Measurements from ENCODE around the gene OPN1MW2.
"Not testable (repeated sequence)": the region's sequence is repeated elsewhere in the genome, so short reads cannot be mapped to it uniquely, and the experiment has no call there.

Gene OPN1MW2

DNA sequence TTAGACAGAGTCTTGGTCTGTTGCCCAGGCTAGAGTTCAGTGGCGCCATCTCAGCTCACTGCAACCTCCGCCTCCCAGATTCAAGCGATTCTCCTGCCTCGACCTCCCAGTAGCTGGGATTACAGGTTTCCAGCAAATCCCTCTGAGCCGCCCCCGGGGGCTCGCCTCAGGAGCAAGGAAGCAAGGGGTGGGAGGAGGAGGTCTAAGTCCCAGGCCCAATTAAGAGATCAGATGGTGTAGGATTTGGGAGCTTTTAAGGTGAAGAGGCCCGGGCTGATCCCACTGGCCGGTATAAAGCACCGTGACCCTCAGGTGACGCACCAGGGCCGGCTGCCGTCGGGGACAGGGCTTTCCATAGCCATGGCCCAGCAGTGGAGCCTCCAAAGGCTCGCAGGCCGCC, at the start of gene OPN1MW2:
OPN1MW2 (plus strand) TSS at position 301 of the 400 bp plus-strand sequence; CDS start at position 361, 60 bp downstream.
- not testable (repeated sequence) for DNase-seq

DNA sequence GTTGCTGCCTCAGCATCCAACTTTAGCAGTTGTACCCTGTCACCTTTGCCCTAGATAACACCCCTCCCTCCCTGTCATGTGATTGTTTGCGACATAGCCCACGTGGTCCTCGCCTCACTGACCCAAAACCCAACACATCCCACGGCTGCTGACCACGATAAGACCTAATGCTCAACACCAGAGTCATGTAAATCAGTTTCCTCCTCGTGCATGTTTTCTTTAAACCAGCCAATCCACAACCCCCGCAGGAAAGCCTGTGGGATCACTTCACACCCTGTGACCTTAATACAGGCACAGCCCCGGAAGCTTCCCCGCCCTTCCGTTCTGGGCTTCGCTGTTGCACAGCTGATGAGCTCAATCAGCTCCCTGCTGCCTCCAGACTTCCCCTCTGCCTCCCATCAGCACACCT, 47.0 kb upstream of the OPN1MW2 start:
- DNase-seq, result not testable (repeated sequence)

DNA sequence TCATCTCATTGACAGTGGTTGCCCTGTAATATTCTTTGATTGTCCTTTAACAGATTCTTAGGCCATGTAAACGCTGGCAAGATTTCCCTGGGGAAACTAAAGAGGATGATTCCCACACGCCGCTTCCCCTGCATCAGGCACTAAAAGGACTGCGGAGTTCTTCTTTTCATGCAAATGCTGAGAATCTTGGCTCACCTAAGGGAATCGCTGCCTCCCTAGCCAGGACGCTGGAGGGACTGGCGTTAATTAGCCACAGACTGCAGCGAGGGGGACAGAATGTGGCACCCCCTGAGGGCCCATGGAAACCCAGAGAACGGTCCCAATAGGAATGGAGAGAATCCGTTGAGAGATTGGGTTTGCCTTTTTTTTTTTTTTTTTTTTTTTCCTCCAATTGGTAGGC, 45.2 kb upstream of the OPN1MW2 start:
- DNase-seq, result not testable (repeated sequence)

DNA sequence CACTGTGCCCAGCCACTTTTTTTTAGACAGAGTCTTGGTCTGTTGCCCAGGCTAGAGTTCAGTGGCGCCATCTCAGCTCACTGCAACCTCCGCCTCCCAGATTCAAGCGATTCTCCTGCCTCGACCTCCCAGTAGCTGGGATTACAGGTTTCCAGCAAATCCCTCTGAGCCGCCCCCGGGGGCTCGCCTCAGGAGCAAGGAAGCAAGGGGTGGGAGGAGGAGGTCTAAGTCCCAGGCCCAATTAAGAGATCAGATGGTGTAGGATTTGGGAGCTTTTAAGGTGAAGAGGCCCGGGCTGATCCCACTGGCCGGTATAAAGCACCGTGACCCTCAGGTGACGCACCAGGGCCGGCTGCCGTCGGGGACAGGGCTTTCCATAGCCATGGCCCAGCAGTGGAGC, 37.3 kb upstream of the OPN1MW2 start, which contains the start of gene OPN1MW:
OPN1MW (plus strand) TSS at position 301 of the 400 bp plus-strand sequence; CDS start at position 383, 82 bp downstream.
- DNase-seq, result not testable (repeated sequence)

DNA sequence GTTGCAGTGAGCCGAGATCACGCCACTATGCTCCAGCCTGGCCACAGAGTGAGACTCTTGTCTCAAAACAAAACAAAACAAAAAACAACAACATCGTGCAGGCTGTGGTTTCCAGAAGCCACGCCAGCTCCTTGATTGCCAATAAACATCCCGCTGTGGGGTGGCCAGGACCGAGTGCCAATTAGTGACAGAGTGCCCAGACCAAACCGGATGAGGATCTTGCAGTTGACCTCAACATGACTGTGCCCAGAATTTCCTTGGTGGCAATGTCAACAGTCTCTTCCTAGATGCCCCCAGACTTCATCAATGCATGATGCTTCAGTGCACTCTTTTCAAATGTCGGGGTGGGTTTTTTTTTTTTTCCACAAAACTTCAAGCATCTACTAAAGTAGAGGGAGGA, 35.8 kb upstream of the OPN1MW2 start:
- DNase-seq, result not testable (repeated sequence)

DNA sequence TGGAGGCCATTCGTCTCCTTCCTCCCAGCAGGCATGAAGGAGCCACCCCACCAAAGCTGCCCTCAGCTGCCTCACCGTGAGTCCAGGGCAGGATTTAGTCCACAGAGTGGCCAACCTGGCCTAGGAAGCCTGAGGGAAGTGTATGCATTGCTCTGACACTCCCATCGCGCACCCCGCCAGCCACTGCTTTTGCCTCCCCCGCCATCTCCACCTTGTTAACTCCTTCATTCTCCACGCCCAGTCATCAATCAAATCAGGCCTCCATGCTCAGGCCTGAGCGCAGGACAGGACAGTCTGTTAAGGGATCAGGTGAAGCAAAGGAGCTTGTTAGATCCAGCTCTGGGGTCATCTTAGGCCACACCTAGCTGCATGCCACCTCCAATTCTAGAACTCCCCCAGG, 26.7 kb upstream of the OPN1MW2 start:
- DNase-seq, result not testable (repeated sequence)

DNA sequence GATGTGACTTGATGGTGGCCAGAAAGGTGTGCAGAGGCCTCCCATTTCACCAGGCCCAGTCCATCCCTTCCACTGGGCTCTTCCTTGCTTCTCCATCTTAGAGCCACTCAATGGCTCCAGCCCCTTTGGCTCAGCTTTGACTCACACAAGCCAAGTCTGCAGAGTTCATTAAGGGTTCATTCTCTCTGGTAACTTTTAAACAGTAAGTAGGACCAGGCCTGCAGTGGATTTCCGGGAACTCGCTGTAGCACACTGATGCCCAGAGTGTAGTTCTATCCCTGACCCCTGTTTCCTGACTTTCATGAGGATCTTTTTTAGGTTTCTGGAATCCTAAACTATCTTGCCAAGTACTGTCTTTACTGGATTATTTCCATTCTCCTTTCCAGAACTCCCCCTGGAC, 25.2 kb upstream of the OPN1MW2 start:
- not testable (repeated sequence) for DNase-seq

DNA sequence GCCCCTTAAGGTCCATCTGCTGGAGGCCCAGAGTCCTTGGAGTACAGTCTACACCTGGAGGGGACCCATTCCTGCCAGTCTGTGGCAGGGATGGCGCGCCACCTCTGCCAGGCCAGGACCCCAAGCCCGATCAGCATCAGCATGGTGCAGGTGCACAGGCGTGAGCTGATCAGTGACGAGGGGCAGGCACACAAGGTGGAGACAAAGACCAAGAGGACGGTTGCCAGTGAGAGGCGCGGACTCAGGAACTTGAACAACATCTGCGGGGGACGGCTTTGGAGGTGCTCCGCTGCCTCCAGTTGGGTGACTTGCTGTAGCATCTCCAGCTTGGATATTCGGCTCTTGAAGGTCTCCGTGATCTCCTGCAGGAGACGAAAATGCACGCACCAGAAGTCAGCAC, 23.1 kb upstream of the OPN1MW2 start:
- not testable (repeated sequence) for DNase-seq

DNA sequence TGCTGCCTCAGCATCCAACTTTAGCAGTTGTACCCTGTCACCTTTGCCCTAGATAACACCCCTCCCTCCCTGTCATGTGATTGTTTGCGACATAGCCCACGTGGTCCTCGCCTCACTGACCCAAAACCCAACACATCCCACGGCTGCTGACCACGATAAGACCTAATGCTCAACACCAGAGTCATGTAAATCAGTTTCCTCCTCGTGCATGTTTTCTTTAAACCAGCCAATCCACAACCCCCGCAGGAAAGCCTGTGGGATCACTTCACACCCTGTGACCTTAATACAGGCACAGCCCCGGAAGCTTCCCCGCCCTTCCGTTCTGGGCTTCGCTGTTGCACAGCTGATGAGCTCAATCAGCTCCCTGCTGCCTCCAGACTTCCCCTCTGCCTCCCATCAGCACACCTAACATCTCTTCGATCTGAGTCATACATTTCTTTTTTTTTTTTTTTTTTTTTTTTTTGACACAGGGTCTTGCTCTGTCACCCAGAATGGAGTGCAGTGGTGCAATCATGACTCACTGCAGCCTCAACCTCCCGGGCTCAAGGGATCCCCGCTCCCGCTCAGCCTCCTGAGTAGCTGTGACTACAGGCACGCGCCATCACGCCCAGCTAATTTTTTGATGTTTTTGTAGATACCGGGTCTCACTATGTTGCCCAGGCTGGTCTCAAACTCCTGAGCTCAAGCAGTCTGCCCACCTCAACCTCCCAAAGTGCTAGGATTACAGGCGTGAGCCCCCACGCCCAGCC, 9.7 kb upstream of the OPN1MW2 start:
- DNase-seq, result not testable (repeated sequence)

DNA sequence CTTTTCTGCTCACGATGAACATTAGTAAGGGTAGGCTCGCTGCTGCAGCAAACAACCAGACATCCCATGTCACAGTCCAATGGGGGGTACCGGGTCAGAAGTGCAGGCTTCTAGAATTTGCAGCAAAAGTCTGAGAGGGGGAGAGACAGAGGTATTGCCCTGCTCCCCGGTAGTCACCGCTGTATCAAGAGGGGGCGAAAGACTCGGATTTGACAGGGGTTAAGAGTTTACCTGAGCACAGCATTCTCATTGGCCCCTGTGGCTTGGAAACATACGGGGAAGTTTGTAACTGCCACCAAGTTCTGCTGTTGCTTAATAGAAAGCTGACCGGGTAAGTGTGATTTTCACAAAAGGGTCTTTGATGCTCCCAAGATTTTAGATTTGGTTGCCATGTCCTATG, 8.5 kb upstream of the OPN1MW2 start:
- DNase-seq, result not testable (repeated sequence)

DNA sequence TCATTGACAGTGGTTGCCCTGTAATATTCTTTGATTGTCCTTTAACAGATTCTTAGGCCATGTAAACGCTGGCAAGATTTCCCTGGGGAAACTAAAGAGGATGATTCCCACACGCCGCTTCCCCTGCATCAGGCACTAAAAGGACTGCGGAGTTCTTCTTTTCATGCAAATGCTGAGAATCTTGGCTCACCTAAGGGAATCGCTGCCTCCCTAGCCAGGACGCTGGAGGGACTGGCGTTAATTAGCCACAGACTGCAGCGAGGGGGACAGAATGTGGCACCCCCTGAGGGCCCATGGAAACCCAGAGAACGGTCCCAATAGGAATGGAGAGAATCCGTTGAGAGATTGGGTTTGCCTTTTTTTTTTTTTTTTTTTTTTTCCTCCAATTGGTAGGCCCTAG, 8.1 kb upstream of the OPN1MW2 start:
- DNase-seq, result not testable (repeated sequence)

DNA sequence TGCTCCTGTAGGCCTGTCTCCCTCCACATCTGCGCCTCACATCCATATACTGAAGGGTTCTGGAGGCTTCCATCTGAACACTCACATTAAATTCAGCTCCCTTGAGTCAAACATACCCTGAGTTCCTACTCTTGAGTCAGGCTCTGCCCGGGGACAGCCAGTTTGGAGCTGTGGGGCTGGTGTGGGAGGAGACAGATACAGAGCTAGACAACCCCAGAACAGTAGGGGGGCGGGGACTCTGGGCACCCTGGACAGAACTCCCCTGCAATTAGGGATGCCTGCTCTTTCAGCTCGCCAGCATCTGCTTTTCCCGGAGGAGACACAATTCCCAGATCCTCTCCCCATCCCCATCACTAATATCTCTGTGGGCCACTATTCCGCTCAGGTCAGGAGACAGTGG, 5.7 kb downstream of the OPN1MW2 start:
- not testable (repeated sequence) for DNase-seq

DNA sequence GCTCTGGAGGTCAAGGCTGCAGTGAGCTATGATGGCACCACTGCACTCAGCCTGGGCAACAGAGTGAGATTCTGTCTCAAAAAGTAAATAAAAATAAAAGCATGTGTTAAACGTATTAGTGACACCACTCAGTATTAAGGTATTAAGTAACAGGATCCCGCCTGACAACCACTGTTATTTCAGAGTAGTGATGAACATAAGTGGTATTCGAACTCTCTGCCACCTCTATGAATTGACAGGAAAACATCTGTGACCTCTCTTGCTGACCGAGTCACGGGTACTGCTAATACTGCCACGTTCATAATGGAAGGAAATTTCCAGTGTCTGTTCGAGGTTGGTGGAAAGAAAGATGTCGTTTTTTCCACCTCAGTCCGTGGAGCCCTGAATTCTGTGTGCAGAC, 7.2 kb downstream of the OPN1MW2 start:
- not testable (repeated sequence) for DNase-seq

DNA sequence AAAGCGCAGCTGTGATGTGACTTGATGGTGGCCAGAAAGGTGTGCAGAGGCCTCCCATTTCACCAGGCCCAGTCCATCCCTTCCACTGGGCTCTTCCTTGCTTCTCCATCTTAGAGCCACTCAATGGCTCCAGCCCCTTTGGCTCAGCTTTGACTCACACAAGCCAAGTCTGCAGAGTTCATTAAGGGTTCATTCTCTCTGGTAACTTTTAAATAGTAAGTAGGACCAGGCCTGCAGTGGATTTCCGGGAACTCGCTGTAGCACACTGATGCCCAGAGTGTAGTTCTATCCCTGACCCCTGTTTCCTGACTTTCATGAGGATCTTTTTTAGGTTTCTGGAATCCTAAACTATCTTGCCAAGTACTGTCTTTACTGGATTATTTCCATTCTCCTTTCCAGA, 11.9 kb downstream of the OPN1MW2 start:
- DNase-seq, result not testable (repeated sequence)

DNA sequence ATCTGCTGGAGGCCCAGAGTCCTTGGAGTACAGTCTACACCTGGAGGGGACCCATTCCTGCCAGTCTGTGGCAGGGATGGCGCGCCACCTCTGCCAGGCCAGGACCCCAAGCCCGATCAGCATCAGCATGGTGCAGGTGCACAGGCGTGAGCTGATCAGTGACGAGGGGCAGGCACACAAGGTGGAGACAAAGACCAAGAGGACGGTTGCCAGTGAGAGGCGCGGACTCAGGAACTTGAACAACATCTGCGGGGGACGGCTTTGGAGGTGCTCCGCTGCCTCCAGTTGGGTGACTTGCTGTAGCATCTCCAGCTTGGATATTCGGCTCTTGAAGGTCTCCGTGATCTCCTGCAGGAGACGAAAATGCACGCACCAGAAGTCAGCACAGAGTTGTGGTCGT, 14.1 kb downstream of the OPN1MW2 start:
- not testable (repeated sequence) for DNase-seq

DNA sequence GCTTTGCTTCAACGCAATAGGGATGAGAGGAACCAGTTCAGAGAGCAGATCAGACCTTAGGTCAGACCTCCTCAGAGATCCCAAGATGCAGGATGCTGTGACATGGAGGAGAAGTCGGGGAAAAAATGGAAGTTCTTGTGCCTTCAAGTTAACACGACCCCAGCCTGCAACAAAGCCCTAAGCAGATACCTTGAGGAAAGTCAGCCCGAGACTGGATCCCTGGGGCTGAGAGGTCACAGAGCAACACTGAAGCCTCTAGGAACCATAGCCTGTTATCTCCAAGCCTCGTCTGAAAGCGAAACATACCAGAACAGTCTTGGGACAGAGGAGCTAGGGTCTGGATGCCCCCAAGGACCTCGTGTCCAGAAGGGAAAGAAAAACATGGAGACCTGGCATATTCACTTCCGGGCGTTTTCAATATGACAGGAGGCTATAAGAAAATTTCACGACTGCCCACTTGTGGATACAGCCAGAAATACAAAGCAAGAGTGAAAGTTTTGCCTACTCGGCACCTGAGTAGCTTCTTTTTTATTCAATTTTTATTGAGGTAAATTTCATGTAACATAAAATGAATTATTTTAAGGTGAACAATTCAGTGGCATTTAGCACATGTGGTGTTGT, 19.5 kb downstream of the OPN1MW2 start:
- DNase-seq, result not testable (repeated sequence)

DNA sequence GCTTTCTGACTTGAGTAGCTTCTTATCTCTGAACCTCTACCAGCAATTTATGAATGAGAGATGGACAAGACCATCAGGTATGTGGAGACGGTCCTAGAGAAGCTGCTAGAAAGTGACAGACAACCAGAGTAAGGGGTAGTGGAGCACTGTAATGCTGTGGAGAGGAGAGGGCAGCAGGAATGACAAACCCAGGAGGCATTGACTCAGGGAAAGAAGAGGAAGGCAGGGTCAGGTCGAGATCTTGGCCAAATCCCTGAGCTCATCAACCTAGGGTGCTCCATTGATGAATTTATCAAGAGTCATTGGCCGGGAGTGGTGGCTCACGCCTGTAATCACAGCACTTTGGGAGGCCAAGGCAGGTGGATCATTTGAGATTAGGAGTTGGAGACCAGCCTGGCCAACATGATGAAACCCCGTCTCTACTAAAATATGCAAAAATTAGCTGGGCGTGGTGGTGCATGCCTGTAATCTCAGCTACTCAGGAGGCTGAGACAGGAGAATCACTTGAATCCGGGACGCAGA, 20.5 kb downstream of the OPN1MW2 start:
- DNase-seq, result not testable (repeated sequence)

DNA sequence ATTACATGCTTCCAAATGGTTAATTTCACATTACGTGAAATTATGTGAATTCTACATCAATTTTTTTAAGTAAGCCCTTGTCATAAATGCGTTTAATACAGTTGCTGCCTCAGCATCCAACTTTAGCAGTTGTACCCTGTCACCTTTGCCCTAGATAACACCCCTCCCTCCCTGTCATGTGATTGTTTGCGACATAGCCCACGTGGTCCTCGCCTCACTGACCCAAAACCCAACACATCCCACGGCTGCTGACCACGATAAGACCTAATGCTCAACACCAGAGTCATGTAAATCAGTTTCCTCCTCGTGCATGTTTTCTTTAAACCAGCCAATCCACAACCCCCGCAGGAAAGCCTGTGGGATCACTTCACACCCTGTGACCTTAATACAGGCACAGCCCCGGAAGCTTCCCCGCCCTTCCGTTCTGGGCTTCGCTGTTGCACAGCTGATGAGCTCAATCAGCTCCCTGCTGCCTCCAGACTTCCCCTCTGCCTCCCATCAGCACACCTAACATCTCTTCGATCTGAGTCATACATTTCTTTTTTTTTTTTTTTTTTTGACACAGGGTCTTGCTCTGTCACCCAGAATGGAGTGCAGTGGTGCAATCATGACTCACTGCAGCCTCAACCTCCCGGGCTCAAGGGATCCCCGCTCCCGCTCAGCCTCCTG, 28.0 kb downstream of the OPN1MW2 start:
- DNase-seq, result not testable (repeated sequence)

DNA sequence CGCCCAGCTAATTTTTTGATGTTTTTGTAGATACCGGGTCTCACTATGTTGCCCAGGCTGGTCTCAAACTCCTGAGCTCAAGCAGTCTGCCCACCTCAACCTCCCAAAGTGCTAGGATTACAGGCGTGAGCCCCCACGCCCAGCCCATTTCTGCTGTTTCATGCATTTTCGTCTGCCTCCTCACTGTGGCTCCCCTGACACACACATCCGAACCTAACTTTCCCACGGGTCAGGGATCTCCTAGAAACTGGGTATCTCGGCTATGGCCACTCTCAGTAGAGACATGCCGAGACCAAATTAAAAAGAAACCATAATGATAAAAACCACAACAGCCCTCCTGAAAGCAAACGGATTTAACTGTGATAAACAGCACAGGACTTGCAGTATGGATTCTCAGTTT, 28.5 kb downstream of the OPN1MW2 start:
- not testable (repeated sequence) for DNase-seq

DNA sequence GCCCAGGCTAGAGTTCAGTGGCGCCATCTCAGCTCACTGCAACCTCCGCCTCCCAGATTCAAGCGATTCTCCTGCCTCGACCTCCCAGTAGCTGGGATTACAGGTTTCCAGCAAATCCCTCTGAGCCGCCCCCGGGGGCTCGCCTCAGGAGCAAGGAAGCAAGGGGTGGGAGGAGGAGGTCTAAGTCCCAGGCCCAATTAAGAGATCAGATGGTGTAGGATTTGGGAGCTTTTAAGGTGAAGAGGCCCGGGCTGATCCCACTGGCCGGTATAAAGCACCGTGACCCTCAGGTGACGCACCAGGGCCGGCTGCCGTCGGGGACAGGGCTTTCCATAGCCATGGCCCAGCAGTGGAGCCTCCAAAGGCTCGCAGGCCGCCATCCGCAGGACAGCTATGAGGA, 37.7 kb downstream of the OPN1MW2 start, which contains the start of gene OPN1MW3:
OPN1MW3 (plus strand) TSS at position 301 of the 400 bp plus-strand sequence; CDS start at position 339, 38 bp downstream.
- DNase-seq, result not testable (repeated sequence)

DNA sequence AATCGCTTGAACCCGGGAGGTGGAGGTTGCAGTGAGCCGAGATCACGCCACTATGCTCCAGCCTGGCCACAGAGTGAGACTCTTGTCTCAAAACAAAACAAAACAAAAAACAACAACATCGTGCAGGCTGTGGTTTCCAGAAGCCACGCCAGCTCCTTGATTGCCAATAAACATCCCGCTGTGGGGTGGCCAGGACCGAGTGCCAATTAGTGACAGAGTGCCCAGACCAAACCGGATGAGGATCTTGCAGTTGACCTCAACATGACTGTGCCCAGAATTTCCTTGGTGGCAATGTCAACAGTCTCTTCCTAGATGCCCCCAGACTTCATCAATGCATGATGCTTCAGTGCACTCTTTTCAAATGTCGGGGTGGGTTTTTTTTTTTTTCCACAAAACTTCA, 39.2 kb downstream of the OPN1MW2 start:
- not testable (repeated sequence) for DNase-seq

DNA sequence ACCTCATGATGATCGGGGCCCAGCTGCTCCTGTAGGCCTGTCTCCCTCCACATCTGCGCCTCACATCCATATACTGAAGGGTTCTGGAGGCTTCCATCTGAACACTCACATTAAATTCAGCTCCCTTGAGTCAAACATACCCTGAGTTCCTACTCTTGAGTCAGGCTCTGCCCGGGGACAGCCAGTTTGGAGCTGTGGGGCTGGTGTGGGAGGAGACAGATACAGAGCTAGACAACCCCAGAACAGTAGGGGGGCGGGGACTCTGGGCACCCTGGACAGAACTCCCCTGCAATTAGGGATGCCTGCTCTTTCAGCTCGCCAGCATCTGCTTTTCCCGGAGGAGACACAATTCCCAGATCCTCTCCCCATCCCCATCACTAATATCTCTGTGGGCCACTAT, 43.5 kb downstream of the OPN1MW2 start:
- not testable (repeated sequence) for DNase-seq

DNA sequence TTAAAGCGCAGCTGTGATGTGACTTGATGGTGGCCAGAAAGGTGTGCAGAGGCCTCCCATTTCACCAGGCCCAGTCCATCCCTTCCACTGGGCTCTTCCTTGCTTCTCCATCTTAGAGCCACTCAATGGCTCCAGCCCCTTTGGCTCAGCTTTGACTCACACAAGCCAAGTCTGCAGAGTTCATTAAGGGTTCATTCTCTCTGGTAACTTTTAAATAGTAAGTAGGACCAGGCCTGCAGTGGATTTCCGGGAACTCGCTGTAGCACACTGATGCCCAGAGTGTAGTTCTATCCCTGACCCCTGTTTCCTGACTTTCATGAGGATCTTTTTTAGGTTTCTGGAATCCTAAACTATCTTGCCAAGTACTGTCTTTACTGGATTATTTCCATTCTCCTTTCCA, 49.7 kb downstream of the OPN1MW2 start:
- DNase-seq, result not testable (repeated sequence)
